ENCODE measurements around the gene LDB3. TPM values are rescaled to one million over a fixed set of nuclear protein-coding genes. Genes with fewer than 3 reads are reported as not detected.
A peak's percentile ranks its signal among the peaks of the same experiment; 100 is the strongest.

LDB3 gene
- total and polyA plus RNA-seq, 12 donors, result 162 to 1,738 (median 1,513) TPM

DNA sequence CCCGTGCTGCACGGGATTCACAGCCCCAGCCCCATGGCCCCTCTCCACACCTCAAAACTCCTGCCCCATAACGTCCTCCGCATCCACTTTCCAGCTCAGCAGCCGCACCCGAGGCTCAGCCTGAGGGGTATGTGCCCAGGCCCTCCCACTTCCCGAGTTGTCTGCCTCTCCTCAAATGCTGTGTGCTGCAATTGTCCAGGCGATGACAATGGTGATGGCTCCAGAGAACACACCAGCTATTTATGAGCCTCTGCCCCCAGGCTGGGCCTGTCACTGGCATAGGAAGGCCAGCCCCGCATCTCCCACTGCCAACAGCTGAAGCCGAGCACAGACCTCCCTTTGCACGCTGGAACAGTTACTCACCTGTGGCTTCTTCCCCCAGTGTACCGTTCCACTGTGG, 2.4 kb upstream of the LDB3 start:
- H3K36me3 ChIP-seq, result peaks cover 0 to 15% (median 0%) of the 10 kb centered on the region in 9 donors
- WGBS, 2 donors, result 36 to 50% methylated on average over 12 of the region's 12 CpGs
- DNase-seq (peak; percentile 60 to 63), ATAC-seq (peak; percentile 2 to 30 (median 15))
- H3K27me3 ChIP-seq, result no peaks in the 10 kb centered on the region
- intact Hi-C loops (cut with DNase I), result loop anchor here in 3 of 10 donors (2.0 kb wide), 2 partner anchors 19 to 35 kb away; no protein-coding TSS in a partner anchor
- H3K4me1 ChIP-seq, result peaks cover 3 to 72% (median 46%) of the 10 kb centered on the region in 9 donors
- peak overlapping the region in 9 of 10 donors; percentile 19 to 72 (median 54) for H3K4me3 ChIP-seq
- H3K27ac ChIP-seq, result peak overlapping the region; percentile 83 to 100 (median 96)
- TF ChIP-seq, protein P1, sequence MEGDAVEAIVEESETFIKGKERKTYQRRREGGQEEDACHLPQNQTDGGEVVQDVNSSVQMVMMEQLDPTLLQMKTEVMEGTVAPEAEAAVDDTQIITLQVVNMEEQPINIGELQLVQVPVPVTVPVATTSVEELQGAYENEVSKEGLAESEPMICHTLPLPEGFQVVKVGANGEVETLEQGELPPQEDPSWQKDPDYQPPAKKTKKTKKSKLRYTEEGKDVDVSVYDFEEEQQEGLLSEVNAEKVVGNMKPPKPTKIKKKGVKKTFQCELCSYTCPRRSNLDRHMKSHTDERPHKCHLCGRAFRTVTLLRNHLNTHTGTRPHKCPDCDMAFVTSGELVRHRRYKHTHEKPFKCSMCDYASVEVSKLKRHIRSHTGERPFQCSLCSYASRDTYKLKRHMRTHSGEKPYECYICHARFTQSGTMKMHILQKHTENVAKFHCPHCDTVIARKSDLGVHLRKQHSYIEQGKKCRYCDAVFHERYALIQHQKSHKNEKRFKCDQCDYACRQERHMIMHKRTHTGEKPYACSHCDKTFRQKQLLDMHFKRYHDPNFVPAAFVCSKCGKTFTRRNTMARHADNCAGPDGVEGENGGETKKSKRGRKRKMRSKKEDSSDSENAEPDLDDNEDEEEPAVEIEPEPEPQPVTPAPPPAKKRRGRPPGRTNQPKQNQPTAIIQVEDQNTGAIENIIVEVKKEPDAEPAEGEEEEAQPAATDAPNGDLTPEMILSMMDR (IDR thresholded peaks at IDR 0.05), result no peak
- H3K9me3 ChIP-seq, result no peaks in the 10 kb centered on the region

GRCh38 chr10:86666538-86666937, 1.8 kb upstream of the LDB3 start:
- WGBS, 2 donors, result 43 to 47% methylated on average over 7 of the region's 7 CpGs
- Histone ChIP-seq H3K4me1 (peaks cover 3 to 65% (median 40%) of the 10 kb centered on the region in 9 donors), H3K27me3 (no peaks in the 10 kb centered on the region), H3K27ac (peak overlapping the region; percentile 83 to 100 (median 96)), H3K4me3 (peak overlapping the region; percentile 9 to 72 (median 52)), H3K9me3 (no peaks in the 10 kb centered on the region), H3K36me3 (peaks cover 0 to 15% (median 0%) of the 10 kb centered on the region in 9 donors)
- DNase-seq (peak in 1 of 2 donors; percentile 72), ATAC-seq (peak in 4 of 8 donors; percentile 3 to 8 (median 6))
- TF ChIP-seq, protein P1 (IDR thresholded peaks at IDR 0.05), result no peak
- intact Hi-C loops (cut with DNase I), result no loop called here

- H3K4me1 ChIP-seq, result peaks cover 3 to 66% (median 31%) of the 10 kb centered on the region in 9 donors
- ATAC-seq, result peak; percentile 10 to 34 (median 22)
- H3K36me3 ChIP-seq, result peaks cover 0 to 15% (median 0%) of the 10 kb centered on the region in 9 donors
- TF ChIP-seq, protein P1 (IDR thresholded peaks at IDR 0.05), result no peak
- peak; percentile 73 to 76 for DNase-seq
- peak overlapping the region in 9 of 10 donors; percentile 19 to 72 (median 54) for H3K4me3 ChIP-seq
- intact Hi-C loops (cut with DNase I), result no loop called here
- WGBS, 2 donors, result 31 to 43% methylated on average over 10 of the region's 10 CpGs
- peak overlapping the region; percentile 83 to 100 (median 96) for H3K27ac ChIP-seq
- no peaks in the 10 kb centered on the region for H3K9me3 ChIP-seq
- H3K27me3 ChIP-seq, result no peaks in the 10 kb centered on the region
Observed at GRCh38 chr10:86667421-86668181, 710 bp upstream of the LDB3 start.

- Histone ChIP-seq H3K36me3 (peaks cover 0 to 15% (median 0%) of the 10 kb centered on the region in 9 donors), H3K4me1 (peaks cover 0 to 66% (median 37%) of the 10 kb centered on the region in 9 donors), H3K4me3 (peak overlapping the region; percentile 36 to 72 (median 64)), H3K27me3 (no peaks in the 10 kb centered on the region), H3K9me3 (no peaks in the 10 kb centered on the region), H3K27ac (peak overlapping the region; percentile 83 to 100 (median 96))
- TF ChIP-seq, protein P1 (IDR thresholded peaks at IDR 0.05), result no peak
- DNase-seq, result no peak
- 37 to 54% methylated on average over 8 of the region's 8 CpGs for WGBS, 2 donors
- peak in 6 of 8 donors; percentile 2 to 23 (median 4) for ATAC-seq
- intact Hi-C loops (cut with DNase I), result no loop called here
Observed at GRCh38 chr10:86670290-86670811, 2.0 kb downstream of the LDB3 start.

Data from heart right ventricle (tissue), 16 donors.